Right cardiac atrium (tissue), 5 donors: ENCODE data around the gene BMP15. TPM values are rescaled to one million over a fixed set of nuclear protein-coding genes. Genes with fewer than 3 reads are reported as not detected.

Source experiments
- polyA plus RNA-seq: library from polyadenylated mRNA; stranded (reverse); fragments of 200-250 nt; gene quantifications from one replicate; pipeline ENCODE4 v1.2.3, GENCODE V29; 2013
- total RNA-seq, 4 donors: library from RNA; stranded (reverse); fragmentation: NEBNext Ultra II Directional; extraction: Animal tissue kit (Norgen Biotek cat#: 25700); gene quantifications; one replicate each; pipeline ENCODE4 v1.2.1, GENCODE V29; 2021
- donor health status: healthy with polysubstance abuse.
- donor health status: DM: no; HTN: yes; CAD: no.
- donor health status: DM: no; HTN: no; CAD: no.
- donor health status: DM: no; HTN: yes; CAD: no; lungs with severe emphysema.
- donor health status: DM: yes; HTN: yes; CAD: no.

BMP15 gene
- total and polyA plus RNA-seq, 5 donors: not detected

Other genes starting within 250 kb of the BMP15 start
- gene SHROOM4, start 96.5 kb upstream of the BMP15 start, total RNA-seq: 10 to 100 TPM in 2 of 4 donors, 1 to 10 TPM in 2; 6.2 to 12.9 (median 10.1) TPM
- gene SHROOM4, start 96.5 kb upstream of the BMP15 start, polyA plus RNA-seq: 6.3 TPM